Cardiac fibroblast (primary cell): ENCODE results near the gene ARHGAP6.
A peak's percentile ranks its signal among the peaks of the same experiment; 100 is the strongest.

Source experiments
- DNase-seq, 2 donors: peaks; one replicate each; pipeline versions ENCODE4 v3.0.0 to v3.0.0-alpha.2; 2010; ENCODE audit warnings: low read depth in 2 of 2
- H3K4me3 ChIP-seq, 2 donors: replicated peaks in 1 of 2; 1 replicate in 1 of 2; 2 replicates in 1 of 2; pipeline ENCODE4 v1.5.1; 2011; ENCODE audit warnings: low read depth in 2 of 2, low read length in 2 of 2, mild to moderate bottlenecking in 2 of 2, moderate library complexity in 1 of 2
- TF ChIP-seq, protein P1 (sequence below): IDR thresholded peaks from one replicate; pipeline ENCODE4 v1.5.1; 2011; ENCODE audit warnings: low read depth, mild to moderate bottlenecking, low read length, inconsistent platforms

Gene ARHGAP6

DNA sequence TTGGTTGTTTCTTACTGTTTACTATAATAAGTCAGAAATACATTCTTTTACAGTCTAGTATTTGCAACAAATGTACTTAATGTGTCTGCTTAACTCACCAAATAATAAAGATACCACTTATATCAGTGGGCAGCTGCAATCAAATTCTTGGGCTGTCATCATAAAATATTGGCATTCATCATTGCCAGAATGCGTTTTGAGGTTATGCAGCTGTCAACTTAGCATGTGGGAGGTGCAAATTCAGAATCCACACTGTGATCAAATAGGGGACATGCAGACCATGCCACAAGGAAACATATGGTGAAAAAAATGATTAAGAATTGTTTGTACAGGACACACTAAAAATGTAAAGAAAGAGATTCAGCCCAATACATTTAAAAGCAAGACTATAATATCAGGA is 468.0 kb downstream of the ARHGAP6 start:
- H3K4me3 ChIP-seq = no peak overlapping the region
- TF ChIP-seq, protein P1, sequence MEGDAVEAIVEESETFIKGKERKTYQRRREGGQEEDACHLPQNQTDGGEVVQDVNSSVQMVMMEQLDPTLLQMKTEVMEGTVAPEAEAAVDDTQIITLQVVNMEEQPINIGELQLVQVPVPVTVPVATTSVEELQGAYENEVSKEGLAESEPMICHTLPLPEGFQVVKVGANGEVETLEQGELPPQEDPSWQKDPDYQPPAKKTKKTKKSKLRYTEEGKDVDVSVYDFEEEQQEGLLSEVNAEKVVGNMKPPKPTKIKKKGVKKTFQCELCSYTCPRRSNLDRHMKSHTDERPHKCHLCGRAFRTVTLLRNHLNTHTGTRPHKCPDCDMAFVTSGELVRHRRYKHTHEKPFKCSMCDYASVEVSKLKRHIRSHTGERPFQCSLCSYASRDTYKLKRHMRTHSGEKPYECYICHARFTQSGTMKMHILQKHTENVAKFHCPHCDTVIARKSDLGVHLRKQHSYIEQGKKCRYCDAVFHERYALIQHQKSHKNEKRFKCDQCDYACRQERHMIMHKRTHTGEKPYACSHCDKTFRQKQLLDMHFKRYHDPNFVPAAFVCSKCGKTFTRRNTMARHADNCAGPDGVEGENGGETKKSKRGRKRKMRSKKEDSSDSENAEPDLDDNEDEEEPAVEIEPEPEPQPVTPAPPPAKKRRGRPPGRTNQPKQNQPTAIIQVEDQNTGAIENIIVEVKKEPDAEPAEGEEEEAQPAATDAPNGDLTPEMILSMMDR = no peak
- no peak for DNase-seq

DNA sequence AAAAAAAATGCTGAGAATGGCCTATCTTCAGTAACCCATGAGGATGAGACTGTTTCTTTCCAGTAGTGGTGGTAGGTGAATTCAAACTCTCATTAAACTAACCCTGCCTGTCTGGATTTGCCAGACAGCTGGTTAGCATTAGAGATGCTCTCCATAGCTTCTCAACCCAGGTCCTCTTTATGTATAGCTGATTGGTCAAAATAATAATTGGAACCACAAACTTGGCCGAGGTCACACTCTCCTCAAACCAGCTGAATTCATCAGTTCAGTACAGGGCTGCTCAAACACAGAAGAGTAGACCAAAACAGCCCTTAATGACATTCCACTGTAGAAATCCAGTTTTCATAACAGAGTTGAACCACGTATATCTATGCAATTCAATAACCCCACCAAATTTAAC is 469.2 kb downstream of the ARHGAP6 start:
- TF ChIP-seq, protein P1 = no peak
- no peak overlapping the region for H3K4me3 ChIP-seq
- DNase-seq = no peak

DNA sequence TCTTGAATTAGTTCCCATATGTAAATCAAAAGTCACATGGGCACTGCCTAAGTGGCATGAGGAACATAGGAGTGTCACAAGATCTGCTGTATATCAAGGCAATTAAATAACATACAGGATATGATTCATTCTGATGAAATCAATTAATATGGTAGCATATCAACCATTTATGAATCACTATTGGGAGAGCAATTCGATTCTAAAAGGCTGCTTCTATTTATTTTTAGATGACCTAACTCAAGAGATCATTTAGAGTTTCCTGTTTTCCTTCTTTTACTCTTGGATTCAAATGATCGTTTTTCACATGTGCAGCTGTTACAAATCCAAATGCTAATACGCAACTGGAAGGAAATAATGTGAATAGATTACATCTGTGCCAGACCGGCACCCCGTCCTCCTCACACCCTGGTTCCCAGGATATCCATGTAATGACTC is 472.7 kb downstream of the ARHGAP6 start:
- DNase-seq = peak; percentile 25 to 56
- TF ChIP-seq, protein P1 = no peak
- H3K4me3 ChIP-seq = no peak overlapping the region

DNA sequence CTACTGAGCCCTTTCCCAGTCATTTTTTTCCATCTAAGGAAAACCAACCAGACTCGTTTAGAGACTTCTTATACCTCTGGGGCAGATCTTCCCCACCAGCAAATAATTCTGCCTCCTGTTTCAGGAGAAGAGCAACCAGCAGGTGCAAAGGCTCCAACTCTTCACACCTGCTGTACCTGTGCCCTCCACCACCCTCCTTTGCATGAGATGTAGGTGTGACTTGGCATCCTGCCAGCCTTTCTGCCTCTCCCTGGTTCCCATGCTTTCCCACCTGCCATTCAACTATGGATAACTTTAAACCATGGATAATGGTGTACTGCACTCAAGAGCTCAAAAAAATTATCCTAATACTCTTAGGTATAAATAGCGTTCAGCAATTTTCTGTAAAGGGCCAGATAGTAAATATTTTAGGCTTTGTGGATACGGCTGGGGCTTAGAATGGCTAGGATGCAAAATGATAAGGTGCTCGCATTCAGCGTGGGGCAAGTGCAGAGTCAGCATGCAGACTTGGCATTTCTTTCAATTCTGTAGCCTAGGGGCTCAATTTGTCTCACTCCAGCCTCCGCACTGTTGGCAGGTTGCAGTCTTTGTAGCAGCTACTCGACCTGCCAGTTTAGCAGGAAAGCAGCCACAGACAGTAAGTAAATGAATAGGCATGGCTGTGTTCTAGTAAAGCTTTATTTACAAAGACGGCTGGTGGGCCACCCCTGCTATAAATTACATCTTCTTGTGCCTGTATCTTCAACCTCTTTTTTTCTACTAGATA is 474.8 kb downstream of the ARHGAP6 start:
- no peak overlapping the region for H3K4me3 ChIP-seq
- no peak for DNase-seq
- TF ChIP-seq, protein P1 = no peak

DNA sequence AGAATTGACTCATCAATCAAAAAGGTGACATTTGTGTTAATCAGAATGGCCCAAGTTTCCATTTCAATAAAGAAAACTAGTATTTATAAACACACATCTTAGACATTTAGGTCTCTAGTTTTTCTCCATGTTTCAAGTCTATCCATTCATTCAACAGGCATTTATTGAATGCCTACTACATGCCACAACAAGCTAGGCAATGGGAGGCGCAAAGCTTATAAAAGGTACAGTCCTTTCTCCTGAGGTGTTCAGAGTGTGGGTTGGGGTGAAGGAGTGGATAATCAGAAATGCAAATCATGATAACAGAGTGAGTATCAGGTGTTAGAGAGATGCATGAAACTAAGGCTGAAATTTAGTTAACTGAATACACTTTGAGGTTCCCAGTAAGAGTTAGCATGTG is 476.6 kb downstream of the ARHGAP6 start:
- no peak for DNase-seq
- H3K4me3 ChIP-seq = no peak overlapping the region
- TF ChIP-seq, protein P1 = no peak

DNA sequence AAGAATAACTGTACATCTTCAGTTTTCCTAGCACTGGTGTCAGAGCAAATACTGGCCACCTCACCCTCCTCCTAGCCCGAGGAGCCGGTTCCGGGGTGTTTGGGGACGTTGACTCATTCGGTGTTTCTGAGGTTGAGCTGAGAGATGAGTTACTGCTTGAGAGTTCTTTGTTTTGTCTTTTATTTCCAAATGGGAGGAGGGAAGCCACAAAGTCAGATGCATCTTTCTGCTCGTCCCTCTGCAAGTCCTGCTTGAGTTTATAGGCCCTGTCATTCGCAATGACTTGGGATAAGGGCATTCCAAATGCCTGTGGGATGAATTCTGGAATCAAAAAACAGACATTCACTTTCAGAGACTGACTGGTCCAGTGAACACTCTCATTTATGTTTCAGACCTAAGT is 477.1 kb downstream of the ARHGAP6 start:
- peak in 1 of 2 donors; percentile 48 for DNase-seq
- TF ChIP-seq, protein P1 = no peak
- H3K4me3 ChIP-seq = no peak overlapping the region

DNA sequence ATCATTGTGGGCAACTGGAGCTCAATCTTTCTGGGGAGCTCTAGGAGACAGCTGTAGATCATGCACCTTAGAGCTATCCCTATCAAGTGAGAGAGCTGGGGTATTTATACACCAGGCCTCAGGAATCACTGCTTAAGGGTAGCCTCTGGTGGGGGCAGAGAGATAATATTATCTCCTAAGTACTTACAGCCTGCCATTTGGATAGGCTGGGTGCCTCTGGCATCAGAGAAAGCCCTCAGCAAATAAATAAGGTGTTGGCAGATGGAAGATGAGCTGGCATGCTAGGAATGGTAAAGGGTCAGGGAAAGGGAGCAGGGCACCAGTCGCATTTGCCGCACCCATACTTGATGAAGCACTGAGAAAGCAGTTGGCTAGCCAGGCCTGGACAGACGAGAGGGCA is 478.7 kb downstream of the ARHGAP6 start:
- DNase-seq = no peak
- TF ChIP-seq, protein P1 = no peak

More for the DNA sequence above, 478.7 kb downstream of the ARHGAP6 start:
- H3K4me3 ChIP-seq = no peak overlapping the region
